GM20431 (cell line): ENCODE data around the gene AKR7A3.
"Not testable (repeated sequence)": the region's sequence is repeated elsewhere in the genome, so short reads cannot be mapped to it uniquely, and the experiment has no call there.

Experiments used
- in situ Hi-C: fragments of 300-500 bp; cut with MseI, MboI; formaldehyde crosslinking; loops from one replicate; pipeline ENCODE4 v1.15.0; 2020; ENCODE audit warnings: low sequenced_read_pairs; ENCODE audit not compliant: unreplicated experiment

AKR7A3 gene

DNA sequence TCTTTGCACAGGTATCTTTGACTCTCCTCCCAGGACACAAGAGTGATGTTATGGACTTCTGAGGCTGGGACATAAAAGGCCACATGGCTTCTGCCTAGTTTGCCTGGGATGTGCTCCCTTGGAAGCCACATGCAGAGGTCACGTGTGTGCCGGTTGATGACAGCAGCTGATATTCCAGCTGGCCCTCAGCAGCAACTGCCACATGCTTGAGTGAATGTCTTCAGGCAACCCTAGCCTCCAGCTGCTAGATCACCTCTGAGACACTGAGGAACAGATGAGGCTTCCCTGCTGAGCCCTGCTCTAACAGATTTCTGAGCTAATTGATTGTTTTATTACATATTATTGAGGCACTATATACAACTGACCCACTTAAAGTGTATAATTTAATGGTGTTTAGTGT, 11.6 kb upstream of the AKR7A3 start:
- in situ Hi-C loops: no loop called here

DNA sequence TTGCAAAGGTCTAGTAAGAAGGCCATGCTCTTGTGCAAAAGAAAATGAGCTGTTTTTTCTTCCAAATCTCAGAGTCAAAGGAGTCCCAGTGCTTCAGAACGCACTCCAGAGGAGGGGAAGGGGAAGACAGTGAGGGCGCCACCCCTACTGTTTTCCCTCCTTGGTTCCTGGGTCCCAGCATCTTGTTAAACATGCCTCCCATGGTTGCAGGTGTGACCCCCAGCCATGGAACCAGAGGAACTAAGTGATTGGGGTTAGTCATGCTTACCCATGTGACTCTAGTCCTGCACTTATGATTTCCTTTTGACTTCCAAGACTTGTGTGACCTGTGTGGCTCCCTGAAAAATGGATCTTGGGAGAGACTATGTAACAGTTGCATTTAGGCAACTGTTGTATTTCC, 6.1 kb upstream of the AKR7A3 start:
- in situ Hi-C loops: no loop called here

DNA sequence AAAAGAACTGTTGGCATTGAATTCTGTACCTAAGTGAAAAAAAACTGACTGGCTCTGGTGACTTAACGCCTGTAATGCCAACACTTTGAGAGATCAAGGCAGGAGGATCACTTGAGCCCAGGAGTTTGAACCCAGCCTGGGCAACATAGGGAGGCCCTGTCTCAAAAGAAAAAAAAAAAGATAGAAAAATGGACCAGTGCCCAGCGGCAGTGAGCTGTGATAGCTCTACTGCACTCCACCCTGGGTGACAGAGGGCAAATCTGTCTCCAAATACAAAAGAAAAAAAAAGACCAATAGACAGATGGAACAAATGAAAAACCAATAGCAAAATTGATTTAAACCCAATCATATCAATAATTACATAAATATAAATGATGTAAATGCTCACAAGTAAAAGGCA, 674 bp upstream of the AKR7A3 start:
- in situ Hi-C loops: no loop called here

DNA sequence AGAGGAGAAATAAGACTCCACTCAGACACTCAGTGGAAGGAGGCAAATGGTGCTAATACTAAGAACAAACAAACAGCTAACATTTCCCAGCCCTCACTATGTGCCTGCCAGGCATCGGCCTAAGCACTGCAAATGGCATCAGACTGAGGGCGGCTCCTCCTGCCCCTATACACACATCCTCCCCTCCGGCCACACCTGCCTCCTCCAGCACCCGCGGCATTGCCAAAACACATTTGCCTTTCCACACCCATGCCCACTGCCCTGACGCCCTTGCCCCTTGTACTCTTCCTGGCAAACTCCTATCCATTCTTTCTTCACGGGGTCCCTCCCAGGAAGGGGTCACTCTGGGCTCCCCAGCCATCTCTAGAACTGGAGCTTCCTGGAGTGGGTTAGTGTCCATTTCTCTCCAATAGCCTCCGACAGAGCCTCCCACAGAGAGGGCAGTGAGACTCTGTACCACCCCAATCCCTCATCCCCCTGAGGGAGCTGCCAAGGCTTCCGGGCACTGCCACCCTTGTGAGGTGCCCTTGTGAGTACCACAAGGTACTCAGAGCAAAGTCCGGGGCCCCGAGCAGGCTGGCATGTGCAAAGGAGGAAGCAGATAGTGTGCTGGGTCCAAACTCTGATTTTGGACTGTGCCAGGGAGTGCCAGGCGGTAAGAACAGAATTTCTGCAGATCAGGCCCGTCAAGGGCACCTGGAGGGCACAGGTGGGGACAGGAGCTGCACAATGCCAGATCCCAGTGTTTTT, 959 bp downstream of the AKR7A3 start:
- in situ Hi-C loops: no loop called here

DNA sequence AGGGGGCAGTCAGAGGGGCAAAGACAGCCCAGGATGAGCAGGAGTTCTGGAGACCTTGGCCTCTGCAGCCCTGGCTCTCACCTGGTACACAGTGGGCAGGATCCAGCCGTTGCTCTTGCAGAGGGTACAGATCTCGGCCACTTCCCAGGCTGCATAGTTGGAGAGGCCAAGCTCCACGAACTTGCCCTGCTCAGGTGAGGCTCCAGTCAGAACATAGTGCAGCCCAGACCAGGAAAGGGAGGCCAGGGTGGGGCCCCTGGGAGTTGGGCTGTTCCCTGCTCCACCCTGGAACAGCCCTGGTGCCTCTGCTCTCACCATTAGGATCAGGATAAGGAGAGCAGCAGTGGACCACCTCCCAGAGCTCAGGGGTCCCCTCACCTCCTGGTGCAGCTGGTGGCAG, 2.8 kb downstream of the AKR7A3 start:
- in situ Hi-C loops: not testable (repeated sequence)

DNA sequence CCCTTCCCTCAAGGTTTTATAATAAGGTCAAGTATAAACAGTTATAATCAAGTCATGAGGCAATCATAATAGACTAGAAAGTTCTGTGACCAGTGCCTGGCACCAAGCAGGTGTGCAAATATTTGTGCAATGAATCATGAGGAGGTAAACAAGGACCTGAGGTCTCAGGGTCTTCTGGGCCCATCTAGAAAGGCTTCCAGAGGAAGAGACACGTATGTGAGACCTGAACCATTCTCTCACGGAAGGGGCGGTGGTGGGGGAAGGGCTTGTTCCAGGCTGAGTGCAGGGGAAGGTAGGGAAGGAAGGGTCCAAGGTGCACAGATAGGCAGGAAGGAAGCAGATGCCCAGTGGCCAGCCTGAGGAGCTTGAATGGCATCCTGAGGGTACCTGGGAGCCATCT, 3.2 kb downstream of the AKR7A3 start:
- in situ Hi-C loops: not testable (repeated sequence)

DNA sequence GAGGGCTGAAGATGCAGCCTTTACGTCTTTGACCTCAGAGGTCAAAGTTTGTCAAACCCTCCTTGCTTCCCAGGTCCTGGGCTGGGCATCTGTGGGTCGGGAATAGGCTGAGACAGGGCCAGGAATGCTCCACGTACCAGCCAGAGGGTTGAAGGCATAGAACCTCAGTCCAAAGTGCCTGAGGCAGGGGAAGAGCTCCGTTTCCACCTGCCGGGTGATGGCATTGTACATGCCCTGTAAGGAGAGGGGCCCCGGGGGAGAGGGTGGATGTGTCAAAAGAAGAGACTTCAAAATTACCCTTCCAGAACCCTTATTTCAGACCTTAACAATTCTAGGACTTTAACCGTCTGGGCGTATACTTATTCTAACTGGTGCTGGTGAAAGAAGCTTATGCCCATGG, 3.7 kb downstream of the AKR7A3 start:
- in situ Hi-C loops: no loop called here

DNA sequence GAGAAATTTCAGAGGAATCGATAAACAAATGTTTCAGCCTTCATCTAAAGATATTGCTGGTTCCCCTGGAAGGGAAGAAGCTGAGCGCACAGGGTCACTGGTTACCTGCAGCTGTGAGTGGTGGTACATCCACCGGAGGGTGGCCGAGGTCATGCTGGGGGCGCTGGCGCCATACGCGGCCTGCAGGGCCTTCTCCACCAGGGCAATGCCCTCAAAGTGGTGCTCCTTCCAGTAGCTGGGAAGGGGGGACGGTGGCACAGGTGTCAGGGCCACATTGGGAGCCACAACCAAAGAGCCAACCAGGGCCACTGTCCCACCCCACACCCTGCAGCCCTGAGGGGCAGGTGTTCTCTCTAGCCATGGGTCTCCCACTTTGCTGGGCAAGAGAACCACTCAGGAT, 4.7 kb downstream of the AKR7A3 start:
- in situ Hi-C loops: no loop called here

DNA sequence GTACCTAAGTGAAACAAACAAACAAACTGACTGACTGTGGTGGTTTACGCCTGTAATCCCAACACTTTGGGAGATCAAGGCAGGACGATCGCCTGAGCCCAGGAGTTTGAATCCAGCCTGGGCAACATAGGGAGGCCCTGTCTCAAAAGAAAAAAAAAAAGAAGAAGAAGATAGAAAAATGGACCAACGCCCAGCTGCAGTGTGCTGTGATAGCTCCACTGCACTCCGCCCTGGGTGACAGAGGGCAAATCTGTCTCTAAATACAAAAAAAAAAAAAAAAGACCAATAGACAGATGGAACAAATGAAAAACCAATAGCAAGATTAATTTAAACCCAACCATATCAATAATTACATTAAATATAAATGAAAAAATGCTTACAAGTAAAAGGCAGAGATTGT, 13.9 kb downstream of the AKR7A3 start:
- in situ Hi-C loops: no loop called here

DNA sequence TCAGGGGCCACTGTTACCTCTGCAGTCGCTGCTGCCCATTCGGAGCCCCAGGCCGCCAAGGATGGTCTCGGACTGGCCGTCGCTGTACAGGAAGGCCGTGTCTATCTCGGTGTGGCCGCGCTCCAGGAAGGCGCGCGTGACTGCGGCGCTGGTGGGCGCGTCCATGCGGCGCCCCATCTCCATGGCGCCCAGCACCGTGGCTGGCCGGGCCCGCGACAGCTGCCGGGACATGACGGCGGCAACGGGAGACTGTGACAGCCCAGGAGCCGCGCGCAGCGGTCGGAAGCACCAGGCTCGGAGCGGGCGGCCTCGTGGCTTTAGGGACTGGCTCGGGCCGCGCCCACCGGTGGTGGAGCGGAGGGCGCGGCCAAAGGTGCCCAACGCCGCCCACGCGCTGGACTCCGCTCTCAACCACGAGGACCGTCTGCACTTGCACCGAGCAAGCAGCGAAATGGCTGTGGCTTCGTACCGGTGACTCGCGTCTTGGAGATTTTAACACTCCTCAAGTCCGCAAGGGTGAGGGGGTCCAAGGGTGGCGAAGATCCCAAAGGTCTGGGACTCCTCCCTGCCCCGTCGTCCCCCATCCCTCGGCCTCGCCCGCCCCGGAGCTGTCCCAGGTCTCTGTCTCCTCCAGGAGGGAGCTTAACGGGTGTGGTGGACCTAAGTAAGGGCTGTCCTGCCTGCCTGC, 14.6 kb downstream of the AKR7A3 start:
- in situ Hi-C loops: not testable (repeated sequence)

DNA sequence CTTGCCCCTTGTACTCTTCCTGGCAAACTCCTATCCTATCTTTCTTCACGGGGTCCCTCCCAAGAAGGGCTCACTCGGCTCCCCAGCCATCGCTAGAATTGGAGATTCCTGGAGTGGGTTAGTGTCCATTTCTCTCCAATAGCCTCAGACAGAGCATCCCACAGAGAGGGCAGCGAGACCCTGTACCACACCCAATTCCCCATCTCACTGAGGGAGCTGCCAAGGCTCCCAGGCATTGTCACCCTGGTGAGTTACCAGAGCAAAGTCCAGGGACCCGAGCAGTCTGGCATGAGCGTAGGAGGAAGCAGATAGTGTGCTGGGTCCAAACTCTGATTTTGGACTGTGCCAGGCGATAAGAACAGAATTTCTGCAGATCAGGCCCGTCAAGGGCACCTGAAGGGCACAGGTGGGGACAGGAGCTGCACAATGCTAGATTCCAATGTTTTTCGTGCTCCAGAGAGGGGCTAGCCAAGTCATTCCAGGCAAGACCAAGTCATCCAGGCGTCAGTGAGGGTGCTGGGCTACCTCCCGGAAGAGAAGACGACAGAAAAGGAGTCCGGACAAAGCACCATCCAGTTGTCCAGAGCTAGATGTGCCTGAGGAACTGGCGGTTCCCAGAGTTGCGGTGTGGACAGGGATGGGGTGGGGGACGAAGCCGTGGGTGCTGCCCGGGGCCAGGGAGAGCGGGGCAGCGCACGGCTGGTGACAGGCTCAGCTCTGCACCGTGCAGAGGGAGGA, 15.3 kb downstream of the AKR7A3 start:
- in situ Hi-C loops: no loop called here

DNA sequence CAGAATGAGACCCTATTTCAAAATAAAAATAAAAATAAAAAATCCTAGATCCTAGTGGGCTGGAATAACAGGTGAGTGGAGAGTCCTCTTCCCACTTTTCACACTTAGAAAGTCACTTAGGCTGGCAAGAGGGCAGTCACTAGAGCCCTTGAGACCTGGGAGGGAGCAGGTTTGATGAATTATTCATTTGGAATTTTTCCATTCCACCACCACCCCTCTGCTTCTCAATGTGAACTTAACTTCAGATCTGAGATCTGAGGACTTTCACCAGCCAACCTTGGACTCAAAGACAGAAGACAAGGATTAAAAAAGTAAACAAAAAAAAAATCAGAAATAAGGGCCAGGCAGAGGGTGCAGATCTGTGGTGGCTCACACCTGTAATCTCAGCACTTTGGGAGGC, 16.5 kb downstream of the AKR7A3 start:
- in situ Hi-C loops: no loop called here

DNA sequence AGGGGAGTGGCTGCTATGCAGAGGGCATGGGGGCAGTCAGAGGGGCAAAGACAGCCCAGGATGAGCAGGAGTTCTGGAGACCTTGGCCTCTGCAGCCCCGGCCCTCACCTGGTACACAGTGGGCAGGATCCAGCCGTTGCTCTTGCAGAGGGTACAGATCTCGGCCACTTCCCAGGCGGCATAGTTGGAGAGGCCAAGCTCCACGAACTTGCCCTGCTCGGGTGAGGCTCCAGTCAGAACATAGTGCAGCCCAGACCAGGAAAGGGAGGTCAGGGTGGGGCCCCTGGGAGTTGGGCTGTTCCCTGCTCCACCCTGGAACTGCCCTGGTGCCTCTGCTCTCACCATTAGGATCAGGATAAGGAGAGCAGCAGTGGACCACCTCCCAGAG, 18.2 kb downstream of the AKR7A3 start:
- in situ Hi-C loops: not testable (repeated sequence)

DNA sequence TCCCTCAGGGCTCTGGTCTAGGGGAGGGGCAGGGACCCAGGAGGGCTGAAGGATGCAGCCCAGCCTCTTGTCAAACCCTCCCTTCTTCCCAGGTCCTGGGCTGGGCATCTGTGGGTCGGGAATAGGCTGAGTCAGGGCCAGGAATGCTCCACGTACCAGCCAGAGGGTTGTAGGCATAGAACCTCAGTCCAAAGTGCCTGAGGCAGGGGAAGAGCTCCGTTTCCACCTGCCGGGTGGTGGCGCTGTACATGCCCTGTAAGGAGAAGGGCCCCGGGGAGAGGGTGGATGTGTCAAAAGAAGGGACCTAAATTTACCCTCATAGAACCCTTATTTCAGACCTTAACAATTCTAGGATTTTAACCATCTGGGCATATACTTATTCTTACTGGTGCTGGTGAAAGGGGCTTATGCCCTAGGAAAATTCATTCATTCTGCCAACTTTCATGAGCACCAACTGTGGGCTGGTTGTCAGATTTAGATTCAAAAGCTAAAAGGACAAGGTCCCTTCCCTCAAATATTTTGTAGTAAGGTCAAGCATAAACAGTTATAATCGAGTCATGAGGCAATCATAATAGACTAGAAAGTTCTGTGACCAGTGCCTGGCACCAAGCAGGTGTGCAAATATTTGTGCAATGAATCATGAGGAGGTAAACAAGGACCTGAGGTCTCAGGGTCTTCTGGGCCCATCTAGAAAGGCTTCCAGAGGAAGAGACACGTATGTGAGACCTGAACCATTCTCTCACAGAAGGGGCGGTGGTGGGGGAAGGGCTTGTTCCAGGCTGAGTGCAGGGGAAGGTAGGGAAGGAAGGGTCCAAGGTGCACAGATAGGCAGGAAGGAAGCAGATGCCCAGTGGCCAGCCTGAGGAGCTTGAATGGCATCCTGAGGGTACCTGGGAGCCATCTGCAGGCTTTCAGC, 18.9 kb downstream of the AKR7A3 start:
- in situ Hi-C loops: not testable (repeated sequence)

DNA sequence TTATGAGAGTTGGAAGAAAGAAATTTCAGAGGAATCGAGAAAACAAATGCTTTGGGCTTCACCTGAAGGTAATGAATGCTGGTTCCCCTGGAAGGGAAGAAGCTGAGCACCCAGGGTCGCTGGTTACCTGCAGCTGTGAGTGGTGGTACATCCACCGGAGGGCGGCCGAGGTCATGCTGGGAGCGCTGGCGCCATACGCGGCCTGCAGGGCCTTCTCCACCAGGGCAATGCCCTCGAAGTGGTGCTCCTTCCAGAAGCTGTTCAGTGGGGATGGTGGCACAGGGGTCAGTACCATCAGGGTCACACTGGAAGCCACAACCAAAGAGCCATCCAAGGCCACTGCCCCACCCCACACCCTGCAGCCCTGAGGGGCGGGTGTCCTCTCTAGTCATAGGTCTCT, 20.1 kb downstream of the AKR7A3 start:
- in situ Hi-C loops: no loop called here

DNA sequence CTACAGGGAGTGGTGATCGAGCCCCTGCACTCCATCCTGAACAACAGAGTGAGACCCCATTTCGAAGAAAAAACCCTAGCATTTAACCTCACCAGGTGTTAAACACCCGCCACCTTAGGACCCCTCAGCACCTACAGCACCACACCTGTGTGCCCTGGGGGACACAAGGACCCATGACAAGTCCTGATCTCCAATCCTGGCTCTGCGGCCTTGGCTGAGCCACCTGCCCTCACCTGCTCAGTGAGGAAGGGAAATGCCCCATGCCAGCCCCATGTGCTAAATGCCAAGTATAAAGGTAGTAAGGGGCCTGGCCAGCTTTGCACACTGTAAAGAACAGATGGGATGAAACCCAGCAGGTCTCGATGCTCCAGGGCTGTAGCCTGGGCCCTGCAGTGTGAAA, 25.8 kb downstream of the AKR7A3 start:
- in situ Hi-C loops: no loop called here

DNA sequence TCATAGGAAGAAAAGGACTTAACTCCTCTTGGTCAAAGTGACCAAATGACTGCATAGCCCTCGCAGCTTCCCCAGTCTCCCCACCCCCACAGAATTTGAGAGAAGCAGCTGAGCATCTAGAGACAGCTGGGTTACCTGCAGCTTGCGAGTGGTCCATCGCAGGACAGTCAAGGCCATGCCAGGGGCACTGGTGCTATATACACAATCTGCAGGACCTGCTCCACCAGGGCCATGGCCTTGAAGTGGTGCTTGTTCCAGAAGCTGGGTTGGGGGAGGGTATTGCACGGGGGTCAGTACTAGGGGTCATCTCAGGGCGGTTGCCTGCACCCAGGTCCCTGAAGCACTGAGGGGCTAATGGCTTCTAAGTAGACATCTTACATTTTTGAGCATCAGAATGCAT, 26.5 kb downstream of the AKR7A3 start:
- in situ Hi-C loops: no loop called here

DNA sequence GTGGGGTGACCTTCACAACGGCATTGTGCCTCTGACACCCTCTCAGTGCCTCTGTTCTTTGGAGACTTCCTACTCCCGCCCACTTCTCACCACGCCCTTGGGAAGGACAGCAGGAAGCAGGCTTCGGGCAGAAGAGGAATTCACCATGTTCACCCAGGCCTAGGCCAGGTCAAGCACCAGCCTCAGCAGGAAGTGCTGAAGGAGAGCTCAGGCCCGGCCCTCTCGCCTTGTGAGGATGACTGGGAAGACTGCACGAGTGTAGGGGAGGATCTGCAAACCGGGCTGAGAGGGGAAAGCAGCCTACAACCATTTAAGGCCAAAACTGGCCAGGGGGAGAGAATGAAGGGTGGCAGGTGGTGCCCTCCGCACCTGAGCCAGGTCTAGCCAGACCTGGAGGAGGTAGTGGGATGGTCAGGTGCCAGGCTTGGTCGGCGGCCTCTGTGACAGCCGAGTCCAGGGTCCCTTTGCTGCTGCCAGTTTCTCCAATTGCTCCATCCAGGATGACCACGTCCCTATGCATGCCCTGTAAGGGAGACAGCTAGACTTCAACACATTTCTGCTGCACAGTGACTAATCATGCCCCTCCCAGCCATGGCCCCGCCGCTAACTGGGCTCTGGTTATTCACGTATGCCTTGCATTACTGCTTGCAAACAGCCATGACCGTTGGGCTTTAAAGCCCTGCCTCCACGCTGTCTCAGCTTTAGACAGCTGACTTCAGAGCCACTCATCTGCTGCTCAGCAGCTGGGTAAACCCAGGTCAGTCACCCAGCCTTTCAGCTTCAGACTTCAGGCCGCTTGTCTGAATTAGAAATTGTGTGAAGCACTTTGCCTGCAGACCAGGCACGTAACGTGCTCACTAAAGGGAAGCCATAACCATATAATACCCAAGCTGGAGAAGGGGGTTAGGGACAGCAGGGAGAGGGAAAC, 28.1 kb downstream of the AKR7A3 start:
- in situ Hi-C loops: no loop called here

DNA sequence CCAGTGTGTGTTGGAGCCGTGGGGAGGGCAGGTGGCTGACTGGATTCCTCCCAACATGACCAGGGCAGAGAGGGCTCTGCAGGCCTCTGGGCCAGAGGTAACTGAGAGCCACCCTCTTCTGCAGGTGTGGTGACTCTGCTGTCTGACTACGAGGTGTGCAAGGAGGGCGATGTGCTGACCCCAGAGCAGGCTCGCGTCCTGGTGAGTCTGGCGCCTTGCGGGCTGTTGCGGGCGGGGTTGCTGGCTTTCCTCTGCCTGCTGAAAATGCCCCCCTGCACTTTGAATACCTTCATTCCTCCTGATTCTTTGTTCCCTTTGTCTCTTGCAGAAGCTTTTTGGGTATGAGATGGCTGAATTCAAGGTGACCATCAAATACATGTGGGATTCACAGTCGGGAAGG, 30.2 kb downstream of the AKR7A3 start:
- in situ Hi-C loops: no loop called here
